AG09309 (cell line): ENCODE measurements around the gene UROC1.

Experiments
- DNase-seq: peaks from one replicate; pipeline ENCODE4 v3.0.0-alpha.2; 2010; ENCODE audit warnings: low read depth
- H3K4me3 ChIP-seq: 2 replicates; pipeline ENCODE4 v1.5.1; 2011; ENCODE audit warnings: mild to moderate bottlenecking, low read depth, low read length, moderate library complexity; ENCODE audit not compliant: control insufficient read depth
- TF ChIP-seq, protein P1 (sequence below): IDR thresholded peaks from 2 replicates; pipeline ENCODE4 v1.5.1; 2011; ENCODE audit warnings: mild to moderate bottlenecking, low read depth, low read length, inconsistent platforms; ENCODE audit not compliant: insufficient read depth, control insufficient read depth; ENCODE audit errors: missing control alignments

UROC1 gene

GRCh38 chr3:126546013-126546412, 28.4 kb upstream of the UROC1 start:
- H3K4me3 ChIP-seq: no peak overlapping the region
- TF ChIP-seq, protein P1, sequence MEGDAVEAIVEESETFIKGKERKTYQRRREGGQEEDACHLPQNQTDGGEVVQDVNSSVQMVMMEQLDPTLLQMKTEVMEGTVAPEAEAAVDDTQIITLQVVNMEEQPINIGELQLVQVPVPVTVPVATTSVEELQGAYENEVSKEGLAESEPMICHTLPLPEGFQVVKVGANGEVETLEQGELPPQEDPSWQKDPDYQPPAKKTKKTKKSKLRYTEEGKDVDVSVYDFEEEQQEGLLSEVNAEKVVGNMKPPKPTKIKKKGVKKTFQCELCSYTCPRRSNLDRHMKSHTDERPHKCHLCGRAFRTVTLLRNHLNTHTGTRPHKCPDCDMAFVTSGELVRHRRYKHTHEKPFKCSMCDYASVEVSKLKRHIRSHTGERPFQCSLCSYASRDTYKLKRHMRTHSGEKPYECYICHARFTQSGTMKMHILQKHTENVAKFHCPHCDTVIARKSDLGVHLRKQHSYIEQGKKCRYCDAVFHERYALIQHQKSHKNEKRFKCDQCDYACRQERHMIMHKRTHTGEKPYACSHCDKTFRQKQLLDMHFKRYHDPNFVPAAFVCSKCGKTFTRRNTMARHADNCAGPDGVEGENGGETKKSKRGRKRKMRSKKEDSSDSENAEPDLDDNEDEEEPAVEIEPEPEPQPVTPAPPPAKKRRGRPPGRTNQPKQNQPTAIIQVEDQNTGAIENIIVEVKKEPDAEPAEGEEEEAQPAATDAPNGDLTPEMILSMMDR: no peak
- no peak for DNase-seq

- TF ChIP-seq, protein P1: no peak
- no peak for DNase-seq
- no peak overlapping the region for H3K4me3 ChIP-seq
Measured at GRCh38 chr3:126545544-126545943, 28.0 kb upstream of the UROC1 start.

DNA sequence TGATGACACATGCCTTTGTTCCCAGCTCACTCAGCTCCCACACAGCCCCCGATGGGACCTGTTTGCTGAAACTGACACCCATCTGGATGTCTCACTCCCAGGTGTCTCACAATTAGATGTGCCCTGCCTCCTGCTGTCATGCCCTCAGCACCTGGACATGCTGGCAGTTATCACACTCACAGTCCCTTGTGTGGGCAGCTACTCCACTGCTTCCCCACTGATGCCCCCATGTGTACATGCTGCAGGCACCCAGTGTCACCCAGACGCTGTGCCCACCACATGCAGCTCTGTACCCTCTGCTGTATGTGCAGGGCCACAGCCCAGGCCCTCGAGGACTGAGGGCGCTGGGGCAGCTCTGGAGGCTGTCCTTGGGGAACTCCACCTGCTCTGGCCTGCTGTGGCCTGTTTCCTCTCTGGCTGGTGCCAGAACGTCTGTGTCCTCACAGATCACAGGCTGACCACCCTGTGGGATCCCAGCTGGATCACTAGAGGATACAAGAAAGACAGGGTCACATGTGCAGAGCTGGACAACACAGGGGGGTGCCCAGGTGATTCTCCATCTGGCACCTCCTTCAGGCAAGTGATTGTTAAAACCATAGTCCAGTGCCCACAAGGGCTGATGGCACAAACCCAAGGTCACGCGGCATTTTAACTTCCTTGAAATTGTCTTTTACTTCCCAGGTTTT, 27.2 kb upstream of the UROC1 start:
- TF ChIP-seq, protein P1: no peak
- no peak for DNase-seq
- H3K4me3 ChIP-seq: no peak overlapping the region

DNA sequence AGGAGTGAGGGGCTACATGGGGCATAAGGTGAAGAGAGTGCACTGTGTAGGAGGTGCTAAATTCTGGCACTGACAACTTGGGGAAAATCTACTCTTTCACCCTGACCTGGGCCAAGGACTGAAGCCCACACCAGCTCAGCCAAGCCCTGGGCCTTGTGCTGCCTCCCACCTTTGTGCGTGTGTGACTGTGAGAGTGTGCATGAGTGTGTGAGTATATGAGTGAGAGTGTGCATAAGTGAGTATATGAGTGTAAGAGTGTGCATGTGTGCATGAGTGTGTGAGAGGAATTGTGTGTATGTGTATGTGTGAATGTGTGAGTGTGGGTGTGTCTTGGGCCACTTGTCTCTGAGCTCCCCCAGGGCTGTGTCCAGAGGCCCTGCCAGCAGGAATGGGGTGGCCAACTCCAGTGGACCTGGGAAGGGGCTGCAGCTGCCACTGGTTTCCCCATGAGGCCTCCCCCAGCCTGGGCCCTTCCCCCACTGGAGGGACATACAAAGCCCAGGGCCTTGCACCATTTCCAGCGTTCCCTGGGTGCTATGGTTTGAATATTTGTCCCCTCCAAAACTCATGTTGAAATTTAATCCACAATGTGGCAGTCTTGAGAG, 26.0 kb upstream of the UROC1 start:
- no peak overlapping the region for H3K4me3 ChIP-seq
- DNase-seq: no peak
- TF ChIP-seq, protein P1: no peak

DNA sequence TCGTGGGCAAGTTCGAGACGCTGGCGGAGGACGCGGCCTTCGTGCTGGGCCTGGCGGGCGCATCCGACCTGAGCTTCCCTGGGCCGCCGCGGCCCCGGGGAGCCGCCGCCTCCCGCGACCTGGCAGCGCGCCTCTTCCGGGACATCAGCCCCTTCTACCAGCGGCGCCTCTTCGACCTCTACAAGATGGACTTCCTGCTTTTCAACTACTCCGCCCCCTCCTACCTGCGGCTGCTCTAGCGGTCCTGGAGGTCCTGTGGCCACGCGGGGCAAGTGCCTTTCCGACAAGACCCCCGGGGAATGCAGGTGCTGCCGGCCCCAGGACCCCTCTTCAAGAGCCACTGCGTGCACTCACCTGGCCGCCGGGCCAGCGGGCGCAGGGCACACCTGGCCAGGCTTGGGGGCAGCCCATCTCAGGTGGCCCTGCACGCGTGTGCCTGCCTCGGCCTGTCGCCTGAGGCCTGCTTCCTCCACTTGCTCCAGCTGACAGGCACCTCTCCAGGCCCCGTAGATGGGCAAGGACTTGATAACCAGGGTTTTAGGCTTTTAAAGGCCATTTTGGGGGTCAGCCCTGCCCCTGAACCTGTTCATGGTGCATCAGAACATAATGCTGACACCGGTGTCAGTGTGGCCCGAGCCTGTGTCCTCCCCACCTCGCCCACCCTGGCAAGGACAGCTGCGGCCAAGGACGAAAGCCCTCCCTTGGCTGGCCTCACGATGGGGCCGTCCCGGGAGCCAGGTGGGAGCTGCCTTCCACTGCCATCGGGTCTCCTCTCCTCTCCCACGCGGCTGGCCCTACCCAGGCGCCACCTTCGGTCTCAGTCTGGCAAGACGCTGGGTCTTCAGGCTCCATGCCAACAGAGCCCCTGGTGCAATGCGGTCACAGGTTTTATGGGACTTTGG, 25.0 kb upstream of the UROC1 start:
- H3K4me3 ChIP-seq: no peak overlapping the region
- TF ChIP-seq, protein P1: no peak
- no peak for DNase-seq

- no peak overlapping the region for H3K4me3 ChIP-seq
- DNase-seq: no peak
- TF ChIP-seq, protein P1: no peak
Measured at GRCh38 chr3:126541628-126542339, 24.2 kb upstream of the UROC1 start.
